Ovary (tissue), 9 donors: Measurements from ENCODE around the gene SMARCD3. TPM values are rescaled to one million over a fixed set of nuclear protein-coding genes. Genes with fewer than 3 reads are reported as not detected.

Experiments used
- DNase-seq, 5 donors: peaks; one replicate each; pipeline ENCODE4 v3.0.0-alpha.2; 2019 to 2020
- H3K27ac ChIP-seq, 2 donors: fragments of 200-600 bp; one replicate each; pipeline versions ENCODE4 v1.5.1 to v1.8.0; 2019 to 2022
- H3K27me3 ChIP-seq: fragments of 200-600 bp; one replicate; pipeline ENCODE4 v1.8.0; 2022
- H3K36me3 ChIP-seq: fragments of 200-600 bp; sonication (generic); one replicate; pipeline ENCODE4 v1.5.1; 2019
- H3K4me1 ChIP-seq: one replicate; pipeline ENCODE4 v1.8.1; 2013; ENCODE audit warnings: mild to moderate bottlenecking, moderate library complexity; ENCODE audit not compliant: insufficient read depth
- H3K4me3 ChIP-seq: fragments of 200-600 bp; sonication (generic); one replicate; pipeline ENCODE4 v1.5.1; 2017
- H3K9me3 ChIP-seq, 2 donors: fragments of 200-600 bp in 1 of 2; sonication (generic) in 1 of 2; one replicate each; pipeline versions ENCODE4 v1.5.1 to v1.8.1; 2013 to 2019; ENCODE audit warnings: mild to moderate bottlenecking in 1 of 2, moderate library complexity in 1 of 2
- EP300 ChIP-seq: sonication (generic); formaldehyde crosslinking; IDR thresholded peaks from one replicate; pipeline ENCODE4 v1.6.1; 2017; ENCODE audit warnings: antibody characterized with exemption
- POLR2A ChIP-seq: fragments of 450-650 bp; IDR thresholded peaks from one replicate; pipeline ENCODE4 v1.6.1; 2017; ENCODE audit warnings: antibody characterized with exemption, mild to moderate bottlenecking, moderate library complexity
- WGBS, 3 donors: extraction: QIAGEN DNeasy Blood & Tissue Kit in 1 of 3; methylation state at CpG; one replicate each; pipeline versions ENCODE4 v1.1.5 to v1.1.7; 2013 to 2017; 5-methylcytosine and 5-hydroxymethylcytosine counted together
- intact Hi-C, 4 donors: fragments of 100-400 bp; cut with DNase I; formaldehyde crosslinking; loops; one replicate each; pipeline versions ENCODE4 v1.11.0 to v1.15.1; 2022 to 2023
- polyA plus RNA-seq, 2 donors: library from polyadenylated mRNA; stranded (reverse); fragments of 200-250 nt in 1 of 2; fragments of 350-450 nt in 1 of 2; fragmentation: Illumina TruSeq in 1 of 2; extraction: RNeasy Lipid Tissue Mini Kit (QIAGEN cat#74804) in 1 of 2; gene quantifications; one replicate each; pipeline ENCODE4 v1.2.3, GENCODE V29; 2013 to 2014
- total RNA-seq, 7 donors: library from RNA; depleted of rRNA in 2 of 7; stranded (reverse); fragments of >200 nt in 2 of 7; fragmentation: NEBNext Ultra II Directional in 3 of 7; extraction: Animal tissue kit (Norgen Biotek cat#: 25700) in 3 of 7; gene quantifications; one replicate each; pipeline versions ENCODE4 v1.1.0 to v1.2.4, GENCODE V29; 2016 to 2023
- TF ChIP-seq, protein P1 (sequence below), 3 donors: fragments of 450-650 bp in 2 of 3; fragments of 200-600 bp in 1 of 3; IDR thresholded peaks; one replicate each; pipeline versions ENCODE4 v1.5.1 to v1.8.0; 2016 to 2022; ENCODE audit warnings: antibody characterized with exemption in 3 of 3, mild to moderate bottlenecking in 1 of 3
- donor health status: DM: no; HTN: no; CAD: no; lungs with moderate emphysema.
- donor health status: DM: no; HTN: no; CAD: no.
- donor health status: Bipolar disorder and iron deficiency.
- donor health status: DM: yes; HTN: yes; CAD: no.
- donor health status: DM: no; HTN: no; CAD: no.
- donor health status: DM: yes; HTN: yes; CAD: no.

Gene SMARCD3
- total and polyA plus RNA-seq, 9 donors = 30.2 to 203 (median 97.0) TPM

DNA sequence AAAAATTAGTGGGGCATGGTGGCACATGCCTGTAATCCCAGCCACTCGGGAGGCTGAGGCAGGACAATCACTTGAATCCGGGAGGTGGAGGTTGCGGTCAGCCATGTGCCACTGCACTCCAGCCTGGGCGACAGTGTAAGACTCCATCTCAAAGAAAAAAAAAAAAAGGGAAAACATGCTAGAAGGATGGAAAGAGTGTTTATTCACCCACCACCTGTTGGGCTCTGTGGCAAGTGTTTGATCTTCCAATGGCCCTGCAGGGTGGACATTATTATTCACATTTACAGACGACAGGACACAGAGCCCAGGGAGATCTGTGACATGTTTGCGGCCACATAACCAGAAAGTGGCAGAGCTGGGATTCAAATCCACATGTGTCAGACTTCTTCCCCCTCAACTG is 33.2 kb upstream of the SMARCD3 start:
- intact Hi-C loops = no loop called here
- Histone ChIP-seq H3K36me3 (no peaks in the 10 kb centered on the region), H3K4me3 (no peak overlapping the region), H3K27ac (no peak overlapping the region), H3K4me1 (peaks cover 9% of the 10 kb centered on the region), H3K27me3 (no peaks in the 10 kb centered on the region), H3K9me3 (no peaks in the 10 kb centered on the region)
- 75 to 80% (median 77%) methylated on average over 6 of the region's 6 CpGs for WGBS, 3 donors
- TF ChIP-seq POLR2A = no peak
- TF ChIP-seq, protein P1, sequence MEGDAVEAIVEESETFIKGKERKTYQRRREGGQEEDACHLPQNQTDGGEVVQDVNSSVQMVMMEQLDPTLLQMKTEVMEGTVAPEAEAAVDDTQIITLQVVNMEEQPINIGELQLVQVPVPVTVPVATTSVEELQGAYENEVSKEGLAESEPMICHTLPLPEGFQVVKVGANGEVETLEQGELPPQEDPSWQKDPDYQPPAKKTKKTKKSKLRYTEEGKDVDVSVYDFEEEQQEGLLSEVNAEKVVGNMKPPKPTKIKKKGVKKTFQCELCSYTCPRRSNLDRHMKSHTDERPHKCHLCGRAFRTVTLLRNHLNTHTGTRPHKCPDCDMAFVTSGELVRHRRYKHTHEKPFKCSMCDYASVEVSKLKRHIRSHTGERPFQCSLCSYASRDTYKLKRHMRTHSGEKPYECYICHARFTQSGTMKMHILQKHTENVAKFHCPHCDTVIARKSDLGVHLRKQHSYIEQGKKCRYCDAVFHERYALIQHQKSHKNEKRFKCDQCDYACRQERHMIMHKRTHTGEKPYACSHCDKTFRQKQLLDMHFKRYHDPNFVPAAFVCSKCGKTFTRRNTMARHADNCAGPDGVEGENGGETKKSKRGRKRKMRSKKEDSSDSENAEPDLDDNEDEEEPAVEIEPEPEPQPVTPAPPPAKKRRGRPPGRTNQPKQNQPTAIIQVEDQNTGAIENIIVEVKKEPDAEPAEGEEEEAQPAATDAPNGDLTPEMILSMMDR (IDR thresholded peaks at IDR 0.05) = no peak
- no peak for TF ChIP-seq EP300
- DNase-seq = no peak

GRCh38 chr7:151280388-151281019 is 32.0 kb upstream of the SMARCD3 start:
- Histone ChIP-seq H3K4me3 (no peak overlapping the region), H3K36me3 (no peaks in the 10 kb centered on the region), H3K9me3 (no peaks in the 10 kb centered on the region), H3K27me3 (no peaks in the 10 kb centered on the region), H3K4me1 (peaks cover 14% of the 10 kb centered on the region), H3K27ac (no peak overlapping the region)
- TF ChIP-seq EP300 = no peak
- TF ChIP-seq, protein P1 (IDR thresholded peaks at IDR 0.05) = no peak
- TF ChIP-seq POLR2A = no peak
- DNase-seq = no peak
- WGBS, 3 donors = 88 to 90% (median 88%) methylated on average over 9 of the region's 9 CpGs
- intact Hi-C loops = no loop called here

DNA sequence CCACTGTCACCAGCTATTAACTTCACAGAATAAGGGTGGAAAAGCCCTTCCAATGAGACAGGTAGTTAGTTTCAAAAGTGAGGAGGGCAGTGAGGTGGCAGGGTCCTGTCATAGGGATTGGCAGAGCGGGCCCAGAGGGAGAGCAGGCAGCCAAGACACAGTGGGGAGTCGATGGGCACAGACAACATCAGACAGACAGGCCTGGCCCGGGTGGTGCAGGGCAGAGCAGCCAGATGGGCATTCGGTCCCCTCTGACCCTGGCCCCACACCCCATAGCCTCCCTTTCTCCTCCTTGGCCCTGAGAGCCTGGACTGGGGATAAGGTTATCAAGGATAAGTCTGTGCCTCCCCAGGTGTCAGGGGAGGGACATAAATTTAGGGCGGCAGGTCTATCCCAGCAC is 31.4 kb upstream of the SMARCD3 start:
- H3K27me3 ChIP-seq = no peaks in the 10 kb centered on the region
- H3K4me3 ChIP-seq = no peak overlapping the region
- TF ChIP-seq EP300 (no peak), POLR2A (no peak)
- TF ChIP-seq, protein P1 (IDR thresholded peaks at IDR 0.05) = no peak
- no peaks in the 10 kb centered on the region for H3K9me3 ChIP-seq
- H3K4me1 ChIP-seq = peaks cover 12% of the 10 kb centered on the region
- DNase-seq = no peak
- no peak overlapping the region for H3K27ac ChIP-seq
- 78 to 82% (median 78%) methylated on average over 5 of the region's 5 CpGs for WGBS, 3 donors
- no peaks in the 10 kb centered on the region for H3K36me3 ChIP-seq
- intact Hi-C loops = no loop called here

DNA sequence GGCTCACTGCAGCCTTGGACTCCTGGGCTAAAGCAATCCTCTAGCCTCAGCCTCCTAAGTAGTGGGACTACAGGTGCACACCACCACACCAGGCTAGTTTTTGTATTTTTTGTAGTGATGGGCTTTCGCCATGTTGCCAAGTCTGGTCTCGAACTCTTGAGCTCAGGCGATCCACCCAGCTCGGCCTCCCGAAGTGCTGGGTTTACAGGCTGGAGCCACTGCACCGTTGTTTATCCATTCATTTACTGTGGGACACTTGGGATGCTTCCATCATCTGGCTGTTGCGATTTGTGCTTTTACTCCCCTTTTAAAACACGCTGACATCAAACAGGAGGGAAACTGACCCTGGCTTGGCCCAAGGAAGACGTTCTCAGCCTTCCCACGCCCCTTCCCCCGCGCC is 30.5 kb upstream of the SMARCD3 start:
- intact Hi-C loops = no loop called here
- H3K9me3 ChIP-seq = no peaks in the 10 kb centered on the region
- H3K27me3 ChIP-seq = no peaks in the 10 kb centered on the region
- H3K4me3 ChIP-seq = no peak overlapping the region
- H3K4me1 ChIP-seq = peaks cover 12% of the 10 kb centered on the region
- TF ChIP-seq, protein P1 (IDR thresholded peaks at IDR 0.05) = no peak
- no peak for TF ChIP-seq EP300
- no peak for TF ChIP-seq POLR2A
- H3K27ac ChIP-seq = no peak overlapping the region
- no peak for DNase-seq
- no peaks in the 10 kb centered on the region for H3K36me3 ChIP-seq
- 75 to 79% (median 77%) methylated on average over 12 of the region's 12 CpGs for WGBS, 3 donors
